ENCODE measurements around the gene AP1M1.

Gene AP1M1

DNA sequence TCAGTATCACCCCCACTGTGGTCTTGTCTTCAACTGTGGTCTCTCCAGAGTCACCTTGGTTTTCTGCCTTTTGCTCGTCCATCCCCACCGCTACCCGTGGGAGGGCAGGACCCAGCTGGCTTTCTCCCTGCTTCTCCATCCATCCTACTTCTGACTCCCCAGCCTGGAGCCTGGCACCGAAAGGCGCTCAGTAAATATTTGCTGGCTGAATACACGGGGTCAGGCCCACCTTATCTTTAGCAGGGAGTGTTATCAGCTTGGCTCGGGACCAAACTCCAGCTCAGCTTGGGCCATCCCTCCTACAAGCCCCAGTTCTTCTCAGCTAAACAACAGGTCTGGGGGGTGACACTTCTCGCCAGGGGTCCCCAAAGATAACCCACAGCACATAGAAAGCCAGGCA, 64.9 kb downstream of the AP1M1 start:
- no peak overlapping the region for H3K27ac ChIP-seq
- POLR2A ChIA-PET (ENCODE audit: low non-redundant PET): no interaction called here
- CTCF ChIA-PET: no interaction called here
- DNase-seq (ENCODE audit: low spot score): no peak
- TF ChIP-seq, protein P1, sequence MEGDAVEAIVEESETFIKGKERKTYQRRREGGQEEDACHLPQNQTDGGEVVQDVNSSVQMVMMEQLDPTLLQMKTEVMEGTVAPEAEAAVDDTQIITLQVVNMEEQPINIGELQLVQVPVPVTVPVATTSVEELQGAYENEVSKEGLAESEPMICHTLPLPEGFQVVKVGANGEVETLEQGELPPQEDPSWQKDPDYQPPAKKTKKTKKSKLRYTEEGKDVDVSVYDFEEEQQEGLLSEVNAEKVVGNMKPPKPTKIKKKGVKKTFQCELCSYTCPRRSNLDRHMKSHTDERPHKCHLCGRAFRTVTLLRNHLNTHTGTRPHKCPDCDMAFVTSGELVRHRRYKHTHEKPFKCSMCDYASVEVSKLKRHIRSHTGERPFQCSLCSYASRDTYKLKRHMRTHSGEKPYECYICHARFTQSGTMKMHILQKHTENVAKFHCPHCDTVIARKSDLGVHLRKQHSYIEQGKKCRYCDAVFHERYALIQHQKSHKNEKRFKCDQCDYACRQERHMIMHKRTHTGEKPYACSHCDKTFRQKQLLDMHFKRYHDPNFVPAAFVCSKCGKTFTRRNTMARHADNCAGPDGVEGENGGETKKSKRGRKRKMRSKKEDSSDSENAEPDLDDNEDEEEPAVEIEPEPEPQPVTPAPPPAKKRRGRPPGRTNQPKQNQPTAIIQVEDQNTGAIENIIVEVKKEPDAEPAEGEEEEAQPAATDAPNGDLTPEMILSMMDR (conservative IDR thresholded peaks at IDR 0.05; ENCODE audit: low read depth): no peak

DNA sequence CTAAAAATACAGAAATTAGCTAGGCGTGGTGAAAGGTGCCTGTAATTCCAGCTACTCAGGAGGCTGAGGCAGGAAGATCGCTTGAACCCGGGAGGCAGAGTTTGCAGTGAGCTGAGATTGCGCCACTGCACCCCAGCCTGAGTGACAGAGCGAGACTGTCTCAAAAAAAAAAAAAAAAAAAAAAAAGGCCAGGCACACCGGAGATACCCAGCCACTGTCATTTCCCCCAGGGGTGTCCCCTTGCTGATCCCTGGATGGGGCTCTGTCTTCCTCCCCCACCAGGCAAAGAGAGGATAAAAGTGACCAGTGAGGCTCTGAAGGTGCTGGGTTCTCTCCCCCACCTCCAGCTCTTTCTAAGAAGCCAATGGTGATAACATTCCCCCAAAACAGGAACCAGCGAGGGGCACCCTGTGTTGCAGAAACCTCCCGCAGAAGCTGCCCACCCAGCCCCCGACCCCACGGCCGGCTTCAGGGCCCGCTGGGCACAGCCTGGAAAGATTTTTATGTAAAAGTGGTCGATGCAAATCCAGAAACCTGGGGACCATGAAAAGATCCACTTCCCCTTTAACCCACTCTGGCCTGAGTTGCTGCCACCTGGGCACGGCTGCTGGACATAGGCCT, 65.5 kb downstream of the AP1M1 start:
- no peak overlapping the region for H3K27ac ChIP-seq
- TF ChIP-seq, protein P1 (conservative IDR thresholded peaks at IDR 0.05; ENCODE audit: low read depth): no peak
- no peak for DNase-seq (ENCODE audit: low spot score)
- CTCF ChIA-PET: interaction anchor here (0.6 kb wide), 2 partner anchors 15 to 1083 kb away, joined by 4 to 6 read pairs; no protein-coding TSS in a partner anchor
- POLR2A ChIA-PET (ENCODE audit: low non-redundant PET): no interaction called here

DNA sequence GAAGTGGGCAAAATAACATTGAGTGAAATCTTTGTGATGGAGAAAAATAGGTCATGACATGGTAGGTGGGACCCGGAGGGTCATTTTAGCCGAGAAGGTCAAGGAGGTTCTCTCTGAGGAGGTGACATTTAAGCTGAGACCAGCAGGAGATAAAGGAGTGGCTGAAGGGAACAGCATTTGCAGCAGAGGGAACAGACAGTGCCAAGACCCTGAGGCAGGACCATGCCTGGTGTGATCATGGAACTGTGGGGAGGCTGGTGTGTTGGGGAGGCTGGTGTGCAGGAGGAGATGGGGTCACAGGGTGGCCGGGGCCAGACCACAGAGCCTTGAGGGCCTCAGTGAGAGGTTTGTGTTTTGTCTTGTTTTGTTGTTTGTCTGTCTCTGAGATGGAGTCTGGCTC, 67.5 kb downstream of the AP1M1 start:
- TF ChIP-seq, protein P1 (conservative IDR thresholded peaks at IDR 0.05; ENCODE audit: low read depth): no peak
- no peak overlapping the region for H3K27ac ChIP-seq
- no peak for DNase-seq (ENCODE audit: low spot score)
- CTCF ChIA-PET: no interaction called here
- POLR2A ChIA-PET (ENCODE audit: low non-redundant PET): no interaction called here

DNA sequence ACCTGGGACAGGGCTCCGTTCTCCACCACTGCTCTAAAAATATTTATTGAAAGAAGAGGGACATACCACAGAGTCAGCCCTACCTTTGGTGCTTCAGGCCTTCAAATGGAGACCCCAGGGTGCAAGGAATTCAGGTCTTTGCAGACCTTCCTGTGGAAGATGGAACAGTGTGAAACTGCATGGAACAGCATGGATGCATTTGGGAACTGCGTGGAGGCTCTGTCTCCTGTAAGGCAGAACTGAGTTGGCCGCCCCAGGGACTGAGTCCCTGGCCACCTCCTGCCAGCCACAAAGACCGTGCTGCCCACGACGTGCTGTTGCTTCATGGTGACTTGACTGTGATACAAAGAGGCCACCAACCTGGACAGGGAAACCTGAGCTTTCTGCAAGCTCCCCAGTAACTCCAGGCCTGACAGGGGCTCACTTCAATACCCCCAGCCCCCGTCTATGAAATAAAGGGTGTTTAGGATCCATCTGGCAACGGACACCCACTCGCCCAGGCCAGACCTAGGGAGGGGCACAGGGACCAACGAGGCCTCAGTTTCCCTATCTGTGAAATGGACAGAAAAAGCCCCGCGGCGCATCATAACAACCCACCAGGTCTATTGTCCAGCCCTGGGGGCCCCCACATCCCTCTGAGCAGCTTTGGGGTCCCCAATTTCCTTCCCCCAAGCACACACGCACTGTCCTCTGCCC, 68.3 kb downstream of the AP1M1 start:
- POLR2A ChIA-PET (ENCODE audit: low non-redundant PET): no interaction called here
- no peak for DNase-seq (ENCODE audit: low spot score)
- TF ChIP-seq, protein P1 (conservative IDR thresholded peaks at IDR 0.05; ENCODE audit: low read depth): no peak
- CTCF ChIA-PET: interaction anchor here (1.0 kb wide), 1 partner anchor 118 kb away, joined by 4 read pairs; no protein-coding TSS in a partner anchor
- H3K27ac ChIP-seq: no peak overlapping the region

DNA sequence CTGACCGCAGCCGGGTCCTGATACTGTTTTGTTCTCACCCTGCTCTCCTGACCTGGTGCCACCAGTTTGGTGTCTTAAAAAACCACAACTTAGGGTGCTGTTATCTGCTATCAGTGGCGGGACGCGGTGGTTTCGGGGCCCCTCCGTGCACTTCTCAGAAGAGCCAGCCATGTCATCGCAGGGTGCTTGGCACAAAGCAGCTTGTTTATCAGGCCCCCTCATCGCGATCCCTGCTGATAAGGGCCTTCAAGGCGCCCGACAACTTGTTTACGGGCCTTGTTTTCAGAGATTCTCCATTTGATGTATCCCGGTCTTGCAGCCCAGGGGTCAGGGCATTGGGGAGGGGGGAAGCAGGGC, 68.9 kb downstream of the AP1M1 start:
- H3K27ac ChIP-seq: no peak overlapping the region
- POLR2A ChIA-PET (ENCODE audit: low non-redundant PET): no interaction called here
- DNase-seq (ENCODE audit: low spot score): no peak
- TF ChIP-seq, protein P1 (conservative IDR thresholded peaks at IDR 0.05; ENCODE audit: low read depth): no peak
- CTCF ChIA-PET: interaction anchor here (0.6 to 1.0 kb wide), 2 partner anchors 18 to 117 kb away, joined by 3 to 4 read pairs; no protein-coding TSS in a partner anchor

DNA sequence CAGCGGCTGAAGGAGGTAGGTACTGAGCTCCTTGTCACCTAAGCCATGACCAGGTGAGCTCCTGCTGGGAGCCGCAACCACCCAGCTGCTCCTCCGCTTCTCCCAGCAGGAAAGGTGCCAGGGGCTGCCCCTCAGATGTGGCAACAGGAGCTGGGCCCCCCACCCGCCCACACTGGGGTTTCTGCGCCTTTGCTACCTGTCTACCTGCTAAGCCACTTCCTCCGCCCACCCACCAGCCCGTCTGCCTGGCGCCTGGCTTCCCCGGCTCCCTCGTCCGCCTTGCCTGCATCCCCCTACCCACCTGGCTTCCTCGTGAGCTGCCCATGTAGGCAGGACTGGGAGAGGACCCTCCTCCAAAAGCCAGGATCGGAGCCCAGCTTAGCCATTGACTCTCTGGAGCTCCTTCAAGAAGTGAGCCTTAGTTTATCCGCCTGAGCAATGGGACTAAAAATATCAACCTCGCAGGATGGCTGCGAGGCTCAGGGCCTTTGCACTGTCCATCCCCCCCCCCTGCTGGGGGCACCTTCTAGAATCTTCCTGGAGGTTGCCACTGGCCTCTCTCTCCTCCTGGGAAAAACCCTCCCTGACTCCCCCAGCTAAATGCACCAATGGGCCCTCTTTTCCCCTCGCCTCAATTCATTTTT, 71.1 kb downstream of the AP1M1 start:
- CTCF ChIA-PET: interaction anchor here (0.5 to 0.7 kb wide), 3 partner anchors 89 to 150 kb away, joined by 3 to 5 read pairs (median 3); no protein-coding TSS in a partner anchor

More for the DNA sequence above, 71.1 kb downstream of the AP1M1 start:
- TF ChIP-seq, protein P1 (conservative IDR thresholded peaks at IDR 0.05; ENCODE audit: low read depth): no peak
- no peak overlapping the region for H3K27ac ChIP-seq
- POLR2A ChIA-PET (ENCODE audit: low non-redundant PET): interaction anchor here (0.6 kb wide), 1 partner anchor 9 kb away, joined by 6 read pairs; no protein-coding TSS in a partner anchor
- DNase-seq (ENCODE audit: low spot score): no peak

Measured in RWPE1 (cell line).